HG03521 (cell line): ENCODE data around the gene REEP1.
"Not testable (repeated sequence)": the region's sequence is repeated elsewhere in the genome, so short reads cannot be mapped to it uniquely, and the experiment has no call there.

Experiments used
- ATAC-seq: cut with Tn5 transposase; IDR thresholded peaks from one replicate; pipeline ENCODE4 v1.9.1; 2021; ENCODE audit warnings: mild to moderate bottlenecking, moderate library complexity; ENCODE audit not compliant: unreplicated experiment

REEP1 gene

DNA sequence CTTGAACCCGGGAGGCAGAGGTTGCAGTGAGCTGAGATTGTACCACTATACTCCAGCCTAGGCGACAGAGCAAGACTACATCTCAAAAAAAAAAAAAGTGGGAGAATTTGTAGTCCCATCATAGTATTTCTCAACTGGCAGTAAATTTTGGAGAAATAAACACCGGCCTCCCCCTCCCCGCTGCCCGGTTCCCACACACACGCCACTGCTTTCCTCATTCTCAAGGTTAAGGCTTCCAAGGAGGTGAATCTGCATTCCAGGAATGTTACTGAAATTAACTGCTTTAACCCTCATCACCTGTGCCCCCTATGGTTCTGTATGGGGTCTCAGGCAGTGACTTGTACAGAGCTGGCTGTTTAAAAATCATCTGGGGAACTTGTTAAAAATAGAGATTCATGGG lies 88.2 kb downstream of the REEP1 start:
- ATAC-seq = no peak

DNA sequence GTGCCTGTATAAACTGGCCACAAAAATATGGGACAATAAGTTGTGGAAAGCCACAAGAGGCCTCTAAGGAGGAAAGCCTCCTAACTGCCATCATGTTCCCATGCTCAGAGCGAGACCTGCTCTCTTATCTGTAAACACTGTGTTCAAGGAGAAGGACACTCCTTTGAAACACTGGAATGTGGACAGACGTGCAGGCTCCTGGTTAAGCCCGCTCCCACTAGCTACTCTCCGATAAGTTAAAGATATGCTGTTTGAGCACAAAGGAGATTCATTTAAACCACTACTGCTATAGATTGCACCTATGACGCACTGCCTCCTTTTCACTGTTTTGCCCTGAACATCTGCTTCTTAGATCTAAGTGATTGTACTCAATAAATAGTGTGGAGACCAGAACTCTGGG lies 92.2 kb downstream of the REEP1 start:
- ATAC-seq = not testable (repeated sequence)

DNA sequence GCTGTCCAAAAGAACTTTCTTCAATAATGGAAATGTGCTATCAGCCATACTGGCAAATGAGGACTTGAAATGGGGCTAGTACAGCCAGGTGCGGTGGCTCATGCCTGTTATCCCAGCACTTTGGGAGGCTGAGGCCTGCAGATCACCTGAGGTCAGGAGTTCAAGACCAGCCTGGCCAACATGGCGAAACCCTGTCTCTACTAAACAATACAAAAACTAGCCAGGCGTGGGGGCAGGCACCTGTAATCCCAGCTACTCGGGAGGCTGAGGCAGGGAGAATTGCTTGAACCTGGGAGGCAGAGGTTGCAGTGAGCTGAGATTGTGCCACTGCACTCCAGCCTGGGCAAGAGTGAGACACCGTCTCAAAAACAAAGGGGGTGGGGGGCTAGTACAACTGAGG lies 92.6 kb downstream of the REEP1 start:
- ATAC-seq = not testable (repeated sequence)

DNA sequence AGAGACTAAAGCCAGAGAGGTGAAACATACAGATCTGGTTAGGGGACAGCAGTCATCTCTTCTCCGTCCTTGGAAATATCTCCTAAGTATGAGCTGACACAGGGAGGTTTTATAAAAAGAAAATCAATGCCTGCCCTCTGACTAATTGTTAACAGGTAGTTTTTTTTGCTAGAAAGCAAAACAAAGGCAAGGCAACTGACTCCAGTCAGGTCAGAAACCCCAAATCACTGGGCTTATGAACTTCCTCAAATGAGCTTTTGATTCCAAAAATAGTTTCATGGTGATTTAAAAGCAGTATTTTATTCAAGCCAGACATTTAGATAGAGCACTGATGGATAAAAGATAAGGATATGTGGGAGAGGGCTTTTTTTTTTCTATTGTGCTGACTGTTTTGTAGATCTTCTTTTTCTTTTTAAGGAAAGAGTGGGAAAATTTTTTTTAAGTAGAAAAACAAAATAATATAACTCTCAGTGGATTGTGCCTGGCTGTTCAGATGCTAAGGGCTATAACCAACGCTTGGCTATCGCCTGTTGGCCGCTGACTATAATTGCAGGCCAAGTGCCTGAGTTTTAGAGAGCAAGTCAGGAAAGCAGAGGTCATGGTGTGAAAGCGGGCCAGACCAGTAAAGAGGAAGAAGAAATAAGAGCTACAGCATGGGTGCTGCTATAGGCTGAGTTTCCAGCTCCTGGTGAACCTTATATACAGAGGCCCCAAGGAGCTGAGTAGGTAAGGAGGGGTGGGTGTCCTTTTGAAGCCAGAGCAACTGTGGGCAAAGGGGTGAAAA lies 93.3 kb downstream of the REEP1 start:
- no peak for ATAC-seq

DNA sequence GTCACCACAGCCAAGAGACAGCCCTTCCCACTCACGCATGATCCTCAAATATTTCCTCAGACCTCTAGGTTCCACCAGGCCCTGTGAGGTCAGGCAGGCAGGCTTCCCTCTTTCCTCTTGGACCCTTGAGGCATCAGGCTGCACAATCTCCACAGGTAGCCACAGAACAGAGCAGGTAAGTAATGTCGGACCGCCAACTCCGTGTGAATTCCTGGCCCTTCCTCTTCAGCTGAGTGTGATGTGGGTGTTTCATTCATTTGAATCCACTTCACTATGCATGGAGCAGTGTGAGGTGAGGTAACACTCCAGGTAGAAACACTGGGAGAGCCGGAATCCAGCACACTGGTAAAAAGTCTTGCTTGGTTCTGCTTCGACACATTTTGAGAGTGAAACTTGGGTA lies 94.2 kb downstream of the REEP1 start:
- no peak for ATAC-seq

DNA sequence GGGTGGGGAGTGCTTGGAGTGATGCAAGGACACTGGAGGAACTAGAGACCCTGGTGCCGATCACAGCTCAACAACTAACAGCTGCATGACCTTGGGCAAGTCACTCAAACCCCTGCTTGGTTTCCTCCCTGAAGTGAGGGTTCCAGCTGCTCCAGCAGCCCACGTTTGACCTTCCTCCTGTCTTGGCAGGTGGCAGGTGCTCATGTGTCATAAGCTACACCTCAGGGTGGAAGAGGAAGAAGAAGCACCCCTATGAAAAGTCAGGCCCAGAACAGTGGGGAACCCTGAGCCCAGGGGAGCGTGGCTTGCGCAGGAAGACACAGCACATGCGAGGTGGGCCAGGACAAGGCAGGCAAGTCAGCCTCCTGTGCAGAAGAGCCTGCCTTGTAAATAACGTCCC lies 95.8 kb downstream of the REEP1 start:
- ATAC-seq = no peak

DNA sequence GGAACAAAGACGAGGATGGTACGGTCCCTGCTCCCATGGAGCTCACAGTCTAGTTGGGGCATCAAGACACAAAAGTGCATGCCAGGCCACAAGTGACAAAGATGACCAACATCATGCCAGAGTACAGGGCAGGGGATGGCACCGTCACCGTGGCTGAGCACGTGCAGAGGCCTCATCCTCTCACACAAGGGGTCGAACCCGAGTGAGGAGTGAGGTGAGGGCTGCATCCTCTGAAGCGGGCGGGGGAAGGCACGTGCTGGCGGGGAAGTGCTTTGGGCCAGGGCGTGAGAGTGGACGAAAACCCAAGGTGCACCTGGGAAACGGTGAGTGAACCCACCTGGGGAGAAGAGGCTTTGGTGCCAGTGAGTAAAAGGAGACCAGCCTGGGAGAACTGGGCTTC lies 97.2 kb downstream of the REEP1 start:
- ATAC-seq = no peak

DNA sequence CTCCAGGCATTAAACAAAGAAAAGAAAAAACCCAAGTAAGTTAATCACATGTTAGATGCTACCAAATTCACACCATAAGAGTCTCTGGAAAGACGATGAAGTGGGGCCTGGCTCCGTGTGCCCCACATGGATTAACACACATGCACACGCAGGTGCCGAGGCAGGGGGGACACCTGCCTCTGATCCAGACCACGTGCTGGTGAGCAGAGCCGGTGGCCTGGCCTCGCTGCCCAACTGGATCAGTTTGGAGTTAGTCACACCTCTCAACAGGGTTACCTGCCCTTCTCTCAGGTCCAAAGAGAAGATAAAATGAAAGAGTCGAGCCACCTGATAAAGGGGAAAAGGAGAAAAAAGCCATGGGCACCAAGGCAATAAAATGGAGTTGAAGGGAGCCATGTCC lies 97.7 kb downstream of the REEP1 start:
- ATAC-seq = no peak

DNA sequence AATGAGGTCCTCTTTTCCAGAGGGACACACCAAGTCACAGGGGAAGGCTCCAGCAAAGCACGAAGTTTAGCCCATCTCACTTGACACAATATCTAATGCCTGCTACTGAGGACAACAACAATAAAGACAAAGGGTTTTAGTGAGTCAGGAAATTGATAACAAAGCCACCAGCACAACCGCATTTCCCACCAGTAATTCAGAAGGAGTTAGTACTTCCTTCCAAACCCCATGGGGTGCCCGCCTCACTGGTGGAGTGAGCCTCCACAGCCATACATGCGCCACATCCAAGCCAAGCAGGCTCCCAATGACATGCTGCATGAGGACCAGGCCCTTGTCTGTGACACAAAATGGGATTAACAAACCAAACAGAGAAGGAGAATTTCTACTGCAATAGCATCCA lies 98.1 kb downstream of the REEP1 start:
- ATAC-seq = no peak

DNA sequence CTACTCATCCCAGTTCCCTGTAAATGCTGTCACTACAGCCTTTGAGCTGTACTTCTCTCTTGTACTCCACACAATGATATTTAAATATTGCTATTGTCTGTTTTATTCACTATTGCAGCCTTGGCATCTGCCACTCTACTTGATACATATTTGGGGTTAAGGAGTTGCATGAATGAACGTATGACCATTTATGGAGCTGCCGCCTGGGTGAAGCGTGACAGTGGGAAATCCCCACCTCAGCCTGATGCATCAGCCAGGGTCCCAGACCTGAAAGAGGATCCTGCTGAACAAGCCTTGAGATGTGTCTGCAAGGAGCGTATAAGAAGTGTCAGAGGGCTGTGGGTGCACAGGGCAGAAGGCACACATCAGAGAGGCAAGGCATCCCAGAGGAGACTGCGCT lies 99.1 kb downstream of the REEP1 start:
- peak; percentile 48 for ATAC-seq

DNA sequence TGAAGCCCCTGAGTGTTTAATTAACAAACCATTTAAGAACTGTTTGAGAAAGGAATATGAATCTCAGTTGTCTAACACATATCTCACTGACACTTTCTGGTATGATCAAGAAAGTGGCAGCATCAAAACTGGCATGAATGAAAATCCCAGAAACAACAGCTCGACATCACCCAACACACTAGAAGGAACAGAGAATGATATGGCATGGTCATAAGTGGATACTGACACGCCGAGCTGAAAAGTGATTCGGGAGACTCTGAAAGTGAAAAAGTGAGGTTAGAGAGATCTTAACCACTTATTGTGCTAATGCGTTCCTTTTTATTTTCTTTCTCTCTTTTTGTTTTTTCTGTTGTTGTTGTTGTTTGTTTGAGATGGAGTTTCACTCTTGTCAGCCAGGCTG lies 100.3 kb downstream of the REEP1 start:
- ATAC-seq = no peak

DNA sequence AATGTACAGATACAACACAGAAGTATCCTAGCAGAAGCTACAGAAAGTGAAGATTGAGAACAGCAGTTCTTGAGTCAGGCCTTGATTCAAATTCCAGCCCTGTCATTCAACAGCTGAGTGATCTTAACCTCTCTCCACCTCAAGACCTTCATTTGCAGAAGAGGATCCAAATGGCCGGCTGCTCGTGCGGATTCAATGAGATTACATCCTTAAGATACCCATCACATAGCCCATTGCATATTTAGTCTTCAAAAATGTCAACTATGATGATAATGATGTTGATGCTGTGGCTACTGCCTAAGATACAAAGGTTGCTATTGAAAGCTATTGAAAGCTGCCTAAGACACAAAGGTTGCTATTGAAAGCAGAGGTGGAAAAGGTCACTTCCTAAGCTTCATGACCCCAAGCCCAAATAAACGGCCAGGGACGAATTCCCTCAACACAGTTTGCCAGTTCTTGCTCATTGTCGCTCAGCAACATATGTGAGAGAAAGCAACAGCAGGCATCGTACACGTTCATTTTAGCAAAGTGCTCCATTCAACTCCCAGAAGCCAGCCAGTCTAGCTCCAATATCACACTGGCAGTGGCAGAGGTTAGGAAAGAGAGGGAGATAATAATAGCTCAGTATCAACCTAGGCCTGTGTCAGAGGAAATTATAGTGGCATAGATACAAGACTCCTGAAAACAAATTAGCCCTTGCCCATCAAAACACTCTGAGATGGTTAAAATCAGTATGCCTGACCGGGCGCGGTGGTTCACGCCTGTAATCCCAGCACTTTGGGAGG lies 102.0 kb downstream of the REEP1 start:
- no peak for ATAC-seq

DNA sequence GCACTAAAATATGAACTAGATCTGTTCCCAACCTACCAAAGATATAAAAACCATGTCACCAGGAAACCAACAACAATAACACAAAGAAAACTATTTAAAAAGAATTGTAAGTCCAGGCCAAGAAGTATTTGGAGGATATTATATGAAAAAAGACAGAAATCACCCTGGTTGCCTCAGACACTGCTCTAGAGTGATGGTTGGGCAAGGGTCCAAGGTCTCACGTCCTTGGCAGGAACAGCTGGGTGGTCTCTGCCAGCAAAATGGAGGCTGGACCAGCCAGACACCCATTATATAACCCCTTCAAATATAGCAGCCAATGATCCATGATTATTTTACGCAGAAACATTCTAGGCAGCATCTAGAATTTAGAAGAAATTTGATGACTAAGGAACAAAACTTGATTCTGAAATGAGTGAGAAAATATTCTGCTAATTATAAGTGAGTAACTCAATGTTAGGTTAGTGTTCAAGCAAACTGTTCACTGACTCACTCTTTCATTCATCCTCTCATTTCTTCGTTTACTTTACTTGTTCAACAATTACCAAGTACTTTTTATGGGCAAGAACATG lies 102.8 kb downstream of the REEP1 start:
- no peak for ATAC-seq

DNA sequence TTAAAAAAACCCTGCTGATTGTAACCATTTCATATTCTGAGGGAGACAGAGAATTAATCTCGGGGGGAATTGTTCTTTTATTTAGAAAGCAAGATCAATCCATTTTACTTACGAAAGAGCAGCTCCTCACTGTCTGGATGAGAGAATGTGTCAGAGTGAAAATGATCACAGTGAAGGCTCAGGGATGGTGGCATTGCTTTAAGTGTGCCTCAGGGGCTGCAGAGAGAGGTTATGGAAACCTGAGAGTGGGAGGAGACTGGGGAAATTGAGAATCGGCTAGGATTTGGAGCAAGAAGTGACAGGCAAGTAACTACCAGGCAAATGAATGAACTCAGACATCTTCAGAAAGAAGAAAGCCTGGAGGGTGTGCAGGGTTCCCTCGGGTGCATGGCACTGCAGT lies 104.0 kb downstream of the REEP1 start:
- ATAC-seq = no peak

DNA sequence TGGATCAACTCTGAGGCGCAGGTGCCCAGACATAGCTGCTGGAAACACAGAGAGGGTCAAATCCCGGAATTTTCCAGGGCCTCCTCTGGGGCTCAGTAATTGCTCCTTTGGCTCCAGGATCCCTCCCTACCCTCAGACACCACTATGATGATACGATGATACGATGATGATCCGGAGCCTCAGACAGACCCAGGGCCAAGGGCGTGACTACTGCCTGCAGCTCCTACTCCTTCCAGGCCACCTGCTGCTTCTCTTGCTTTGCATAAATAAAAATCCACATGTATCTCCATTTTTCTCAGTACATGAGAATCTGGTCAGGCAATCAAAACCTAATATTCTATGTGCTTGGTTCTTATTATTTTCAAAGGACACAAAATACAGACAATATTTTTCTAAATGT lies 104.5 kb downstream of the REEP1 start:
- no peak for ATAC-seq

DNA sequence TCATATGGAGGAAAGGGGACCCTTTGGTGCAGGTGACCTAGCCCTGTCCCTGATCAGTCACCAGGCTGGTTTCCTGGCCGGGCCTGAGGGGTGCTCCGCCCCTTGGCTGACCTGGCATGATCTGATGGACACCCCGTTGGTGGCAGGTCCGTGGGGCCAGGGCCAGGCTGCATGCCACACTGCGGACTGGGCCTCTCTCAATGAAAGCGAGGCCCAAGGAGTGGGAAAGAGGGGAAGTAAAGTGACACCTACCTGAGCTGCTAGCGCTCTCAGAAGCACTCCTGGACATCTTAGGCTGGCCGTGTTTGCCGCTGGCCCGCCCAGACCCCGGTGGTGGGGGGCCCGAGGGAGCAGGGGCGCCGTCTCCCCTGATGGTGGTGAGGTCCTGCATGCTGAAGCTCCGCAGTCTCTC lies 105.0 kb downstream of the REEP1 start:
- no peak for ATAC-seq

DNA sequence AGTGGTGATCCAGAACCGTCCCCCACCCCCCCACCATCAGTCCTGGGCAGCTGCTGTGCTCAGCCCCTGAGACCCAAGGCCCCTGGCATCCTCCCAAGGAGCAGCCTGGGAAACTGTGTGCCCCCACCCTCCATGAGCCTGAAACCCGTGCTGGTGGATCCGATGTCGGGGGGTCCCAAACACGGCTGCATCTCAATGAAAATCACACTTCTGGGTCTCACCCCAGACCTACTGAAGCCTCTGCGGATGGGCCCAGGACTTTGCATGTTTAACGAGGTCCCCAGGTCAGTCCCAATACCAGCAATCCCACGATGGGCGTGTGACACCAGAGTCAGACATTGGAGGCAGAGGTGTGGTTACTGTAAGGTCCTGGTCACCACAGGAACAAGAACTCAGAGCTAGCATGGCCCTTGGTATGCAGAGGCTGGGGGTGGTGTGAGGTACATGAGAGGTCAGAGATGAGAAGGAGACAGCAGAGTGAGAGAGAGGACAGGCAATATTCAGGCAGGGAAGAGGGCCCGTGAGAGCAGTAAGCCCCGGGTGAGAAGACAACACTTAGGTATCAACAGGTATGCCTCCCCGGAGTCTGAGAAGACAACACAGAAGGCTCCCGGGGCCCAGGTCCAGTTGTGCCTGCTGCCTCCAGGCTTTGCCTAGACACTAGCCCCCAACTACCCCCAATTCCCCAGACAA lies 105.6 kb downstream of the REEP1 start:
- ATAC-seq = no peak

DNA sequence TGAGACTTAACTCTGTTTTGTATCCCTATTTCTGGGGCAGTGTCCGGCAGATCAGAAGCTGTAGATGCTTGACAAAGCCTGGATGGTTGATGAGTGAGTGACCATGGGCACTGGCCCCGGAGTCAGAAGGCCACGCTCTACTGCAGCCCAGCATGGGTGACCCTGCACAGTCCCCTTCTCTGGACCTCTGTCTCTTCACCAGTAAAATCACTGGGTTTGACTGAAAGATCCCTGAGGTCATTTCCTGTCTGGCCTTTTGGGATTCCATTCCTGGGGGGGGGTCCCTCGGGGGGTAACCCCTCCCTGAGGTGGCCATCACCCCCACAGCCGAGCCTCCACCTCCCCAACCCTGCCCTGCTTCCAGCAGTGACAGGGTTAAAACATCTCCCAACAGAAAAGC lies 106.5 kb downstream of the REEP1 start:
- no peak for ATAC-seq

DNA sequence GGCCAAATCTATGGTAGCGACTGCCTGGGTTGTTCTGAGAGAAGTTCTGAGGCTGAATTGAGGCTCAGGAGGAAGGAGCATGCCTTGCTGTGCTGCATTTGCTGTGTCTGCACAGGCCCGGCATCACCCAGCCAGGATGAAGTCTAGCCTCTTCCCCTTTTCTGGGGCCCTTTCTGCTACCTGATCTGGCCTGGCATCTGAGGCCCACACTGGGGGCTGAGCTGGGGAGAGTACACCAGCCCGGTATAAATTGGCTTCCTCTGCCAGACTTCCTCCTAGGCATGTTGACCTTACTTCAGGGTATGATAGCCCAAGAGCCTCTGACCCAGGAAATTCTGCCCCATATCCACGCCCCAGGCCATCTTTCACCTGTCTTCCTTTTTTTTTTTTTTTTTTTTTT lies 108.2 kb downstream of the REEP1 start:
- no peak for ATAC-seq

DNA sequence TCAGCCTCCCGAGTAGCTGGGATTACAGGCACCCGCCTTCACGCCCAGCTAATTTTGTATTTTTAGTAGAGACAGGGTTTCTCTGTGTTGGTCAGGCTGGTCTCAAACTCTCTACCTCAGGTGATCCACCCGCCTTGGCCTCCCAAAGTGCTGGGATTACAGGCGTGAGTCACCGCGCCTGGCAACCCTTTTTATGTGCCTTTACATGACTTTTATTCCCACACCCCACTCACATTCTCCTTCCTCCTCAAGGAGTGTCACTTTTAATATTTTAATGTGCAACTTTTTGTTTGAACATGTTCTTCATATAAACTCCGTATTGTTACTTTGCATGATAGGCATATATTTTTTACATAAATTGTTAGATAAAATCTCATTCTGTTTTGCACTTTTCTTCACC lies 108.9 kb downstream of the REEP1 start:
- ATAC-seq = not testable (repeated sequence)

DNA sequence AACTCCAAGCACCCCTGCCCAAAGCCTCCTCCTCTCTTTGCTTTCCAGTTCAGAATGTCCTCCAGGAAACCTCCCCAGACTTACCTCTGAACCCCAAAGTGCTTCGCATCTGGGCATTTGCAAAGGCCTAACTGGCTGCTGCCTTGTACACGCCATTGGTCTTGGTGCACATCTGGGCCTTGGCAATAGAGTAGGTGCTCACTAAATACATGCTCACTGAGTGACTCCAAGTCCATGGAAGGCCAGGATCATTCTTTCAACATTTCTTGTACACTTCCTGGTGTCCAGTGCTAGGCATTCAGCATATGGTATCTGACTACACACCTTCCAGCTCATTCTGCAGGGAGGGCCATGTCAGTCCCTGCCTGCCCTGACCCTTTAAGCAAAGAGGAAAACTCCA lies 109.7 kb downstream of the REEP1 start:
- no peak for ATAC-seq
